Lung (tissue), 12 donors: ENCODE data around the gene RIC8B. TPM values are rescaled to one million over a fixed set of nuclear protein-coding genes. Genes with fewer than 3 reads are reported as not detected.
A peak's percentile ranks its signal among the peaks of the same experiment; 100 is the strongest.

Experiments
- ATAC-seq: fragments of 200-7000 bp; cut with Tn5 transposase; one replicate; pipeline ENCODE4 v1.9.1; 2020; ENCODE audit warnings: moderate number of reproducible peaks; ENCODE audit not compliant: insufficient read depth, low FRiP score
- DNase-seq, 3 donors: peaks; one replicate each; pipeline ENCODE4 v3.0.0-alpha.2; 2013 to 2017
- H3K27ac ChIP-seq, 2 donors: one replicate each; pipeline ENCODE4 v1.5.1; 2013; ENCODE audit warnings: mild to moderate bottlenecking in 2 of 2, moderate library complexity in 2 of 2, control low read depth in 1 of 2, inconsistent platforms in 1 of 2, low read depth in 1 of 2, low read length in 1 of 2
- H3K27me3 ChIP-seq, 3 donors: one replicate each; pipeline ENCODE4 v1.5.1; 2013; ENCODE audit warnings: low read length in 2 of 3; ENCODE audit not compliant: control insufficient read depth in 3 of 3, insufficient read depth in 3 of 3
- H3K36me3 ChIP-seq, 4 donors: one replicate each; pipeline ENCODE4 v1.5.1; 2013; ENCODE audit warnings: low read length in 4 of 4, mild to moderate bottlenecking in 1 of 4, moderate library complexity in 1 of 4; ENCODE audit not compliant: control insufficient read depth in 4 of 4, insufficient read depth in 4 of 4
- H3K4me1 ChIP-seq, 5 donors: one replicate each; pipeline ENCODE4 v1.5.1; 2013; ENCODE audit warnings: low read length in 5 of 5, mild to moderate bottlenecking in 2 of 5, moderate library complexity in 1 of 5; ENCODE audit not compliant: control insufficient read depth in 5 of 5, insufficient read depth in 5 of 5
- H3K4me3 ChIP-seq: one replicate; pipeline ENCODE4 v1.5.1; 2013; ENCODE audit warnings: mild to moderate bottlenecking, control low read depth, moderate library complexity
- H3K9ac ChIP-seq, 2 donors: one replicate each; pipeline ENCODE4 v1.5.1; 2013; ENCODE audit warnings: low read length in 2 of 2, control low read depth in 1 of 2; ENCODE audit not compliant: insufficient read depth in 1 of 2
- H3K9me3 ChIP-seq, 4 donors: one replicate each; pipeline ENCODE4 v1.5.1; 2013; ENCODE audit warnings: low read length in 3 of 4, mild to moderate bottlenecking in 1 of 4, moderate library complexity in 1 of 4; ENCODE audit not compliant: control insufficient read depth in 4 of 4, insufficient read depth in 3 of 4
- WGBS, 2 donors: extraction: QIAGEN DNeasy Blood & Tissue Kit; methylation state at CpG; one replicate each; pipeline ENCODE4 v1.1.7; 2013; 5-methylcytosine and 5-hydroxymethylcytosine counted together
- polyA plus RNA-seq, 2 donors: library from polyadenylated mRNA; stranded (reverse); fragments of 200-250 nt; gene quantifications; one replicate each; pipeline ENCODE4 v1.2.1, GENCODE V29; 2013
- total RNA-seq, 2 donors: library from RNA; depleted of rRNA in 1 of 2; stranded (reverse); fragments of >200 nt in 1 of 2; gene quantifications; one replicate each; pipeline ENCODE4 v1.2.1, GENCODE V29; 2014 to 2021
- TF ChIP-seq, protein P1 (sequence below): IDR thresholded peaks from 2 replicates; pipeline ENCODE4 v1.5.1; 2012; ENCODE audit warnings: mild to moderate bottlenecking; ENCODE audit errors: control extremely low read depth, extremely low read depth
- donor health status: control.
- donor health status: control.
- donor health status: Bipolar disorder and iron deficiency.
- donor health status: healthy.
- donor health status: DM: yes; HTN: yes; CAD: no.

The RIC8B gene
- total and polyA plus RNA-seq, 4 donors = 3.3 to 14.4 (median 8.2) TPM

- WGBS, 2 donors = 82 to 88% methylated on average over 5 of the region's 5 CpGs
- no peak for ATAC-seq
These were observed 92.1 kb downstream of the RIC8B start for GRCh38 chr12:106866426-106867080.

DNA sequence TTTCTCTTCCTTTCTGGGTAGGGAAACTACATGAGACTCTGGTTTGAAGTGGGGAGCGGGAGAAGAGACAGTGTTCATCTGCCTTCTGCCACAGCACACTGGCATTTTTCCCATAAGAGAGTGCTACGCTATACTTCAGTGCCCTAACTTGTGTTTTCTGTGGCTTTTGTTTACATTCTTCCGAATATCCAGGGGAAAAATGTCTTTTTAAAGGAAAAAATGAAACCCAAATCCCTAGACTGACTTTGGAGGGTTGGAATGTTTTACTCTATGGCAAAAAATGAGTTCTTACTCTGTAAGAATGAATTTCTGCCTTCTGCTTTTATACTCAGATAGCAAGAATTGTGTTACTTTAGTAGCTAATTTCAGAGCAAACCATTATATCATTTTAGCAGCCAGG lies 93.2 kb downstream of the RIC8B start:
- H3K9me3 ChIP-seq = no peaks in the 10 kb centered on the region
- no peak overlapping the region for H3K4me3 ChIP-seq
- H3K36me3 ChIP-seq = peaks cover 0 to 3% (median 0%) of the 10 kb centered on the region in 4 donors
- WGBS, 2 donors = 83 to 87% methylated on average over 3 of the region's 3 CpGs
- H3K4me1 ChIP-seq = peaks cover 0 to 35% (median 2%) of the 10 kb centered on the region in 5 donors
- DNase-seq (peak in 2 of 3 donors; percentile 26 to 34), ATAC-seq (no peak)
- H3K9ac ChIP-seq = no peak overlapping the region
- no peak overlapping the region for H3K27ac ChIP-seq
- TF ChIP-seq, protein P1, sequence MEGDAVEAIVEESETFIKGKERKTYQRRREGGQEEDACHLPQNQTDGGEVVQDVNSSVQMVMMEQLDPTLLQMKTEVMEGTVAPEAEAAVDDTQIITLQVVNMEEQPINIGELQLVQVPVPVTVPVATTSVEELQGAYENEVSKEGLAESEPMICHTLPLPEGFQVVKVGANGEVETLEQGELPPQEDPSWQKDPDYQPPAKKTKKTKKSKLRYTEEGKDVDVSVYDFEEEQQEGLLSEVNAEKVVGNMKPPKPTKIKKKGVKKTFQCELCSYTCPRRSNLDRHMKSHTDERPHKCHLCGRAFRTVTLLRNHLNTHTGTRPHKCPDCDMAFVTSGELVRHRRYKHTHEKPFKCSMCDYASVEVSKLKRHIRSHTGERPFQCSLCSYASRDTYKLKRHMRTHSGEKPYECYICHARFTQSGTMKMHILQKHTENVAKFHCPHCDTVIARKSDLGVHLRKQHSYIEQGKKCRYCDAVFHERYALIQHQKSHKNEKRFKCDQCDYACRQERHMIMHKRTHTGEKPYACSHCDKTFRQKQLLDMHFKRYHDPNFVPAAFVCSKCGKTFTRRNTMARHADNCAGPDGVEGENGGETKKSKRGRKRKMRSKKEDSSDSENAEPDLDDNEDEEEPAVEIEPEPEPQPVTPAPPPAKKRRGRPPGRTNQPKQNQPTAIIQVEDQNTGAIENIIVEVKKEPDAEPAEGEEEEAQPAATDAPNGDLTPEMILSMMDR = no peak
- no peaks in the 10 kb centered on the region for H3K27me3 ChIP-seq

More at GRCh38 chr12:106866426-106867080, 92.1 kb downstream of the RIC8B start:
- Histone ChIP-seq H3K9me3 (no peaks in the 10 kb centered on the region), H3K9ac (no peak overlapping the region), H3K36me3 (peaks cover 0 to 3% (median 0%) of the 10 kb centered on the region in 4 donors), H3K27me3 (no peaks in the 10 kb centered on the region), H3K4me3 (no peak overlapping the region), H3K4me1 (peaks cover 0 to 35% (median 5%) of the 10 kb centered on the region in 5 donors), H3K27ac (no peak overlapping the region)
- TF ChIP-seq, protein P1 = no peak
- no peak for DNase-seq

DNA sequence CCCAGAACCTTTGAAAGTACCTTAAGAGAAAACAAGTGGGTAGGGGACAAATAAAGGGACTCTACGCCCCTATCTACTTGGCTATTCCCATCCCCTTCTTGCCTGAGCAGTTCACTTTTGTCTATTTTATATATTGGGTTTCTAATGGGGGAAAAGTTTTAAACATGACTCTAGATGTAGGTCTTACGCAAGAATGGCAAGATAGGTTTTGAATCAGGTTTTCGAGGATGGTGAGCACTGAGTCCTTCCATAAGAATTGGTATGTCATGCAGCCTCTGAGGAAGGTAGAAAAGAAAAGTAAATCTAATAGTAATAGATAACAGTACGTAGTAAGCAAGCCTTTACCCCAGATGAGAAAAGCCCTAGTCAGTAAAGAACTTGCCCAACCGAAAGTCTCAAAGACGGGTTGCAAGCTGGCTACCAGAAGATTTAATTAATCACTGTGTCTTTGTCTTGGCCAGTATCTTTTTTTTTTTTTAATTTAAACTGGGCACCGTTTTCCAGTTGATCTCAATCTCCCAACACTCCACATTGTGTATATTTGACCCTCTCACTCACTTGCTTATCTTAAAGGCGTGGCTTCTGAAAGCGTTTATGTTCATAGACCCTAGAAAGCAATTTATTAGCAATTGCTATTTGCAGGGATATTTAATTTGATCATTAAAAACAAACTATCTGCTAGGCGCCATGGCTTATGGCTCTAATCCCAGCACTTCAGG lies 94.7 kb downstream of the RIC8B start:
- Histone ChIP-seq H3K9me3 (no peaks in the 10 kb centered on the region), H3K27ac (no peak overlapping the region), H3K4me3 (no peak overlapping the region), H3K27me3 (no peaks in the 10 kb centered on the region), H3K36me3 (peaks cover 0 to 3% (median 0%) of the 10 kb centered on the region in 4 donors), H3K9ac (no peak overlapping the region), H3K4me1 (peaks cover 0 to 35% (median 2%) of the 10 kb centered on the region in 5 donors)
- ATAC-seq (no peak), DNase-seq (peak in 2 of 3 donors; percentile 69 to 72)
- WGBS, 2 donors = 76 to 89% methylated on average over 10 of the region's 10 CpGs
- TF ChIP-seq, protein P1 = no peak
